Activated gamma-delta T cell (primary cell): ENCODE measurements around the gene FOCAD.

Experiments
- DNase-seq: peaks from one replicate; lab custom pipeline; 2025; lab: John Stamatoyannopoulos, UW

The FOCAD gene

GRCh38 chr9:20683351-20684034 lies 566 bp upstream of the FOCAD start:
- DNase-seq: no peak

GRCh38 chr9:20684875-20685696 lies 1.0 kb downstream of the FOCAD start:
- no peak for DNase-seq

GRCh38 chr9:20685769-20686168 lies 1.7 kb downstream of the FOCAD start:
- DNase-seq: no peak

- no peak for DNase-seq
These were observed 5.8 kb downstream of the FOCAD start for GRCh38 chr9:20689833-20690232.

- DNase-seq: no peak
These were observed 8.5 kb downstream of the FOCAD start for GRCh38 chr9:20692554-20692953.

- DNase-seq: no peak
These were observed 9.0 kb downstream of the FOCAD start for GRCh38 chr9:20693068-20693467.

GRCh38 chr9:20694248-20694647 lies 10.2 kb downstream of the FOCAD start:
- DNase-seq: no peak

GRCh38 chr9:20697021-20697719 lies 13.1 kb downstream of the FOCAD start:
- DNase-seq: no peak

GRCh38 chr9:20698782-20699181 lies 14.7 kb downstream of the FOCAD start:
- DNase-seq: no peak

GRCh38 chr9:20701060-20701459 lies 17.0 kb downstream of the FOCAD start:
- DNase-seq: no peak

- no peak for DNase-seq
These were observed 18.5 kb downstream of the FOCAD start for GRCh38 chr9:20702570-20702969.

GRCh38 chr9:20703146-20703545 lies 19.1 kb downstream of the FOCAD start:
- no peak for DNase-seq

- no peak for DNase-seq
These were observed 23.6 kb downstream of the FOCAD start for GRCh38 chr9:20707708-20708107.

- DNase-seq: no peak
These were observed 29.1 kb downstream of the FOCAD start for GRCh38 chr9:20713172-20713571.

GRCh38 chr9:20714442-20715415 lies 30.7 kb downstream of the FOCAD start:
- DNase-seq: no peak

GRCh38 chr9:20722221-20722620 lies 38.2 kb downstream of the FOCAD start:
- no peak for DNase-seq

GRCh38 chr9:20725675-20726074 lies 41.6 kb downstream of the FOCAD start:
- no peak for DNase-seq

GRCh38 chr9:20726144-20726543 lies 42.1 kb downstream of the FOCAD start:
- no peak for DNase-seq

GRCh38 chr9:20728493-20729220 lies 44.6 kb downstream of the FOCAD start:
- no peak for DNase-seq

GRCh38 chr9:20729523-20729922 lies 45.5 kb downstream of the FOCAD start:
- no peak for DNase-seq

GRCh38 chr9:20732118-20732517 lies 48.1 kb downstream of the FOCAD start:
- no peak for DNase-seq
